Measurements from ENCODE around the gene PIP5K1B. TPM values are rescaled to one million over a fixed set of nuclear protein-coding genes. Genes with fewer than 3 reads are reported as not detected.

PIP5K1B gene
- total and polyA plus RNA-seq, 12 donors = 2.1 to 24.0 (median 9.7) TPM

- TF ChIP-seq POLR2A (IDR thresholded peaks at IDR 0.05) = no peak
- TF ChIP-seq CTCF (IDR thresholded peaks at IDR 0.05) = no peak
- Histone ChIP-seq H3K9me3 (replicated peaks in 1 of 3) (no peaks in the 10 kb centered on the region), H3K27me3 (no peaks in the 10 kb centered on the region), H3K27ac (no peak overlapping the region), H3K4me3 (no peak overlapping the region), H3K36me3 (replicated peaks in 1 of 2) (no peaks in the 10 kb centered on the region), H3K4me1 (replicated peaks in 1 of 2) (peaks cover 0 to under 1% of the 10 kb centered on the region in 2 donors)
- DNase-seq = no peak
- intact Hi-C loops (cut with DNase I) = no loop called here
- 94 to 96% (median 94%) methylated on average over 4 of the region's 4 CpGs for WGBS, 4 donors
These were observed 351.3 kb downstream of the PIP5K1B start for GRCh38 chr9:69056191-69056815.

DNA sequence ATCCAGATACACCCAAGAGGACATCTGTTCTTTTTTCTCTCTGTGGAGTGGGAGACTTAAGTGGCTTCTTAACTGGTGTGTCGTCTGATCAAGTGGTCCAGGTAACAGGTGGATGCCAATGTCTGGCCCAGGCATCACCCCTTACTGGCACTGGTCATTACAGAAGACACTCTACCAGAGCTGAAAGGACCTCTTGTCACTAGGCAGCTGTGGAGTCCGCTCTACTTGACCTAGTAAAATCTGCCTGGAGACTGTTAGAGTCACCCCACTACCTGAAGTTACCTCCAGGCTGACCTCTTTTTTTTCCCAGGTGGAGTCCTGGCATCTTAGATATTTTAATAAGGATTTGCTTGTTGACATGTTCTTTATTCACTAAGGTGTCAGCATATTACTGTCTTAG lies 353.1 kb downstream of the PIP5K1B start:
- no peaks in the 10 kb centered on the region for H3K27me3 ChIP-seq
- no peak overlapping the region for H3K4me3 ChIP-seq
- DNase-seq = no peak
- no peaks in the 10 kb centered on the region for H3K36me3 ChIP-seq (replicated peaks in 1 of 2)
- no peaks in the 10 kb centered on the region for H3K4me1 ChIP-seq (replicated peaks in 1 of 2)
- intact Hi-C loops (cut with DNase I) = no loop called here
- WGBS, 4 donors = 88 to 100% (median 94%) methylated on average over 2 of the region's 2 CpGs
- TF ChIP-seq CTCF (IDR thresholded peaks at IDR 0.05) = no peak
- no peak for TF ChIP-seq POLR2A (IDR thresholded peaks at IDR 0.05)
- H3K27ac ChIP-seq = no peak overlapping the region
- no peaks in the 10 kb centered on the region for H3K9me3 ChIP-seq (replicated peaks in 1 of 3)

Small RNA genes lying within 50 kb of the gene (small RNA-seq; reads per million reads assigned to genes)
- 0 reads per million in 2 donors for gene RNU6-820P

Other genes with a start within 250 kb of the PIP5K1B start
- gene TMEM252, start 164.4 kb upstream of the PIP5K1B start, total RNA-seq = not detected
- gene TMEM252, start 164.4 kb upstream of the PIP5K1B start, polyA plus RNA-seq = not detected